Stimulated activated CD4-positive, alpha-beta T cell treated with anti-CD3 and anti-CD28 coated beads, Interleukin-15, amount 100 ng/mL, for 48 hours (primary cell): ENCODE measurements around the gene NDUFA11.

ENCODE experiments used
- DNase-seq, 2 donors: peaks; one replicate each; pipeline ENCODE4 v3.0.0-alpha.2; 2020; ENCODE audit warnings: low read depth in 2 of 2

Gene NDUFA11

DNA sequence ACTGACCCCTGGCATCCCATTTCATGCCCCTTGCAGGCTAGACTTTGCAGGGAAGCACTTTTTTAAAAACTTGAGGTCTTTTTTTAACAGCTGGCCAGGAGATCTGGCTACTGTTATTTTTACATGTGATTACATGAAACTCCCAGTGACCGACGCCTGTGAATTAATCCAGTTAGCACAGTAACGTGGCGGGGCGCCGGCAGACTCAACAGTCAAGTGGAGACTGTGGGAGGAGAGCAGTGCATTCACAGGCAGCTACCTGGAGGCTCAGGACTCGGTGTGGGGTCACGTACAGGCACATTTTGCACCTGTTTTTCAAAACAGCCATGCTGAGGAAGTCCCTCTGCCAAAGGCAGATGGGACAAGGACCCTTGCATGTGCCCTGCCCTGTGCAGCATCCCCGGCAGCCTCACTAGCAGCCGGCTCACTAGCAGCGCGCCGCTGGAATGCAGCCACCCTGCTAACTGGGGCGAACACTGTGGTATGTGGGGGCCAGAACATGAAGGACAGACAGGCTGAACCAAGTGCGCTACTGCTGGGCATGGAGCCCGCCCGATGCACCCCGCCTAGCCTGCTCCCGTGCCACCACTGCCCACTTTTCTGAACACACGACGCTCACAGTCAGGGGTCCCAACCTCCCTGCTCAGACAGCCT, 29.1 kb upstream of the NDUFA11 start:
- no peak for DNase-seq

DNA sequence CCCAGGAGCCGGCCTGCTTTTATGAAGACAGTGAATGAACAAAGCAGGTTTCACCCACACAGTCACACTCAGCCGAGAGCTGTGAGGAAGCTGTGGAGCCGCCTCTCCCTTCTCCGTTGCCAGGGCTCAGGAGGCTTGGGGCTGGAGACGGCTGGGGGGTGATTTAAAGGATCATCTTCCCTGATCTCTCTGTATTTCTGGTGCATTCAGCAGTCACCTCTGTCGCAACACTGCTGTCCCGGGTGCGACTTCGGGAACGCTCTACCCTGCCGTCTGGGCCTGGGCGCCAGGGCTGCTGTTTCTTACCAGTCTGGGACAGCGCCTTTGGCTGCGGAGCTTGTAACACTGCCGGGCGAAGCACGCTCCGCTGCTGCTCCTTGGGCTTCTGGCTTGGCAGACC, 28.6 kb upstream of the NDUFA11 start:
- DNase-seq, result no peak

GRCh38 chr19:5931251-5931650, 27.7 kb upstream of the NDUFA11 start:
- no peak for DNase-seq

DNA sequence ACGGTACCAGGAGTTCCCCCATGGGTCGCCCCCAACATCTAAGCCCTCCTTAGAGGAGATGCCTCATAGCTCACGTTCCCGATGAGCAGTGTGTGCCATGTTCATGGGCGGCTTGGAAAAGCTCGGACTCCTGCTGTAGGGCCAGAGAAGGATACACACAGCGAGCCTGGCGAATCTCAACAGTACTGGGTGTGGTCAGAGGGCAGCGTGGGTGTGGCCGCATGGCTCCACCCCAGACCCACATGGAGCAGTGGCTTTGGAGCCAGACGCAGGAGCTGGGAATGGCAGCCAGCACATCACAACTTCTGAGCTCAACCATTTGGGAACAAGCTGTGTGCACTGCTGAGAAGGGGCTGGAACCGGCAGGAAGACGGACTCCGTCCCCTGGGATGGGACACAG, 26.0 kb upstream of the NDUFA11 start:
- DNase-seq, result no peak

DNA sequence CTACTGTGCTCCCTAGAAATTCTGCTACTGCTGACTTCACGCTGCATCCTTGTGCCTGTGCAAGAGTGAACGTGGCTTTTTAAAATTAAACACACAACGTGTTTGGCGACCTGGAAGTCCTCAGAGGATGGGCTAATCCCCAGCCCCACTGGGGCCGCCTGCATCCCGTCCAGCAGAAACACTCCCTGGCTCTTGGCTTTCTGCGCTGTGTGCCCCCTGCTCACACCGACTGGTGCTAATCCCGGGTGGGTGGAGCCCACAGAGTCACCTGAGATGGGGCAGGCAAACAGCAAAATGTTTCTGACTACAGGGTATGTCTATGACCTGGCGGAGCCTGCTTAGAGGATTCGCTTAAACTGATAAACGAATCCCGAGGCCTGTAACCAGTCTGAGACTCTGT, 25.6 kb upstream of the NDUFA11 start:
- no peak for DNase-seq

DNA sequence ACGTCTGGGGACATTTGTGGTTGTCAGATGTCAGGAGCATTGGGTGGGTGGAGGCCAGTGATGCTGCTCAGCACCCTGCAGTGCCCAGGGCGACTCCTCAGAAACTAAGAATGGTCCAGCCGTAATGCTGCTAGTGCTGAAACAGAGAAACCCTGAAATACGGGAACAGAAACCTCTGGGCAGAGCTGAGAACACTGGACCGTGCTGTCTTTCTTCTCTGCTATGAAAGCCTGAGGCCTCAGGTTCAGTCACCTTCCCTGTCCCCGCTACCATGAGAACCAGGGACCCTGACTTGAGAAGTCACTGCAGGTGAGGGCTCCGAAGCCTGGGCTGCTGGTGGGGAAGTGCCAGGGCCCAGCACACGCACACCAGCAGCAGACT, 23.8 kb upstream of the NDUFA11 start:
- no peak for DNase-seq

GRCh38 chr19:5926641-5927440, 23.3 kb upstream of the NDUFA11 start:
- DNase-seq, result no peak

GRCh38 chr19:5925830-5926427, 22.3 kb upstream of the NDUFA11 start:
- no peak for DNase-seq

DNA sequence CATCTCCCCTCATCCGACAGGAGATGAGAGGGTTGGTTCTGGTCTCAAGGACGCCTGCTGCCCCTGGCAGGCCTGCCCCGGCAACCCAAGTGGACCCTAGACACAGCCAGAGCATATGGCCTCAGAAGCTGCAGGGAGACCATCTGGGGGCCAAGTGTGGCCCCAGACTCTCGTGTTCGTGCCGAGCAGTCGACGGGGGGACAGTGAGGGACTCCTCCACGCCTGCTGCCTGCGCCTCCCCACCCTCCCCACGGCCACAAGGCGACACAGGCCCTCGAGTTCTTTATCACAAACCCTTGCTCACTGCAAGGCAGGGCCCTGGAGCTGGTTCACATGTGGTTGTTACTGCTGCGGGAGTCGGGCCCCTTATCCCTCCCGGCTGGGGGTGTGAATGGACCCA, 19.8 kb upstream of the NDUFA11 start:
- no peak for DNase-seq

GRCh38 chr19:5922161-5922545, 18.6 kb upstream of the NDUFA11 start:
- no peak for DNase-seq

GRCh38 chr19:5921516-5922160, 18.0 kb upstream of the NDUFA11 start:
- no peak for DNase-seq

DNA sequence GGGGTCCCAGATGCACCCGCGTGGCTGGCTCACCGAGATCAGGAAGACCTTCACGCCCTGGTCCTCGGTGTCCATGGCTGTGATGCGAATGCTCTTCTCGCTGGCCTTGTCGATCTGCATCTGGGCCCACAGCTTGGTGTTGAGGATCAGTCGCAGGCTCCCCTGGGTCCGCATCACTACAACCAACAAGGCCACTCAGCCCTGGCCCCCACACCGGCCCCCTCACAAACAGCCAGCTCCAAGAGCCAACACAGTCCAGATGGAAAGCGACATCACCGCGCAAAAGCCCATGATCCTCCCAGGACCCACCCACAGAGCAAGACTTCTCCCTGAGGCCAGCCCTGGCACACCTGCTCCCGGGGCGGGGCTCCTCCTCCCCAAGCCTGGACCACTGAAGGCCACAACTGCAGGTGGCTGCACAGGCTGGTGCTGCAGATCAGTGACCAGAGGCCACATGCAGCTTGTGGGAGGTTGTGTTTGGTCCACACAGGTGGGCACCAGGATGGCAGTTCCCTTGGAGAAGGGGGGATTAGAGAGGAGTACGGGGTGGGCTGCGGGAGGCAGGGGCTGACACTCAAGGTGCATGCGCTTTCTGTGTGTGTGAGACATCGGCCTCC, 15.0 kb upstream of the NDUFA11 start:
- DNase-seq, result no peak

- DNase-seq, result no peak
Measured at GRCh38 chr19:5917431-5918107, 14.0 kb upstream of the NDUFA11 start.

- DNase-seq, result no peak
Measured at GRCh38 chr19:5916181-5916708, 12.7 kb upstream of the NDUFA11 start.

GRCh38 chr19:5915782-5916165, 12.2 kb upstream of the NDUFA11 start:
- DNase-seq, result no peak

GRCh38 chr19:5914946-5915781, 11.6 kb upstream of the NDUFA11 start:
- no peak for DNase-seq

DNA sequence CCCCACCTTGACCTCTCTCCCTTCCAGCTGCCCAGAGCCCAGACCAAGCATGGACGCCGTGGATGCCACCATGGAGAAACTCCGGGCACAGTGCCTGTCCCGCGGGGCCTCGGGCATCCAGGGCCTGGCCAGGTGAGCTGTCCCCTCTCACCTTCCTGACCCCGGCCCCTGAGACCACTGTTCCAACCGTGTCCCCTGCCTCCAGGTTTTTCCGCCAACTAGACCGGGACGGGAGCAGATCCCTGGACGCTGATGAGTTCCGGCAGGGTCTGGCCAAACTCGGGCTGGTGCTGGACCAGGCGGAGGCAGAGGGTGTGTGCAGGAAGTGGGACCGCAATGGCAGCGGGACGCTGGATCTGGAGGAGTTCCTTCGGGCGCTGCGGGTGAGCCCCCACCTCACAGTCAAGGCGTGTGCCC, 10.8 kb upstream of the NDUFA11 start:
- no peak for DNase-seq

DNA sequence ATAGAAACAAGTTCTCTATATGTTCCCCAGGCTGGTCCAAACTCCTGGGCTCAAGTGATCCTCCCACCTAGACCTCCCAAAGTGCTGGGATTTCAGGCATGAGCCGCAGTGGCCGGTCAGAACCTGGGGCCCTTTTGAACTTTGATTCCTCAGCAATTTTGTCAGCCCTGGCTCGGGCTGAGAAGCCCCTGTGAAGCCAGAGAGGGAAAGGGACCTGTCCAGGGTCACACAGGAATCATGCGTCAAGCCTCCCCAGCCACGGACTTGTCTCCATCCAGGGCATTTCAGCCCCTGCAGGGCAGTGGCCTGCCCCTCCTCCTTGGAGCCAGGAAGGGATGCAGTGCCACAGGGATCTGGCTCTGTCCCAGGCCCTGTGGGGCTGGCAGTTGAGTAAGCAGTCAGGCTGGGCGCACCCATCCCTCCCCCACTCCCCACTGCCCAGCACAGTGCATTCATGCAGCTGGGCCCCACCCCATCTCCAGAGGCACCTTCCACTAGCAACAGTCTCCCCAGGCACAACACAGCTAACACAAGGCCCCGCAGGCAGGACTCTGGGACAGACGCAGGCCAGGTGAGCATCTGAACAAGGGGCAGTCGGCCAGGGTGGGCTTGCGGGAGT, 10.3 kb upstream of the NDUFA11 start, which contains the start of gene CAPS:
TSS of gene CAPS (plus strand) at position 516 of the 619 bp plus-strand sequence. CDS start 153 bp downstream, outside the sequence.
- no peak for DNase-seq

GRCh38 chr19:5911366-5911765, 7.8 kb upstream of the NDUFA11 start:
- DNase-seq, result no peak

- DNase-seq, result no peak
Measured at GRCh38 chr19:5910638-5910907, 7.0 kb upstream of the NDUFA11 start.
